ENCODE measurements around the gene MIOX.

DNA sequence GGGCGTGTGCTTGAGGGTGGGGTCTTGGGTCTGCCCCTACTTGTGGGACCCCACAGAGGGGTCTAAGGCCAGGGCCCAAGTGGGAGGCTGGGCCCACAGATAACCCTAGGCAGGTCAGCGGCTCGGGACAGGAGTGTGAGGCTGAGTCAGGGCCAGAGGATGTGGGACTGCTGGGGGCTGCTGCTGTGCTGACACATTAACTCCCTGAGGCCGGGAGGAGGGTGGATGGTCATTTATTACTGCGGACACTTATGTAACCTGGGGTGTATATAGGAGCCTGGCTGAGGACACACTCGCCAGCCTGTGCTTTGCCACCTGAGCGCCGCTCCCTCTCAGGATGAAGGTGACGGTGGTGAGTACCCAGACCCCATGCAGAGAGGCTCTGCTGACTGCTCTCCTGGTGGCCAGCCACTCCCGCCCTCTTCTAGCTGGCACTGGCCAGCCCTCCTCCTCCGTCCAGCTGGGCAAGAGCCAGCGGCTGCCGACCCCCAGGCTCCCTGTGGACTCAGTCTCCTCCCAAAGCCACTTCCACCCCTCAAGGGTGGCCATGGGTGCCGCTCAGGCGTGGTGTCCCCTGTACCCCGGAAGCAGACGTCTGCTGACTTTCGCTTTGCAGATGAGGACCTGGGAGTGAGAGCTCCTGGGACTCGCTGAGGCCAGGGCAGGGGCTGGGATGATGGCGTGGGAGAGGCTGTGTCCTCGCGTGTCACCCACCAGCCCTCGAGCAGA, at the start of gene MIOX:
- TF ChIP-seq ZNF776 (tag by site-specific recombination; IDR thresholded peaks at IDR 0.05; ENCODE audit: borderline replicate concordance) (no peak), ZNF473 (tag by site-specific recombination; IDR thresholded peaks at IDR 0.05) (no peak), ZNF561 (tag by site-specific recombination; IDR thresholded peaks at IDR 0.05; ENCODE audit: borderline replicate concordance) (no peak), ZNF146 (tag by site-specific recombination; IDR thresholded peaks at IDR 0.05) (no peak)
- TF ChIP-seq, protein P1, sequence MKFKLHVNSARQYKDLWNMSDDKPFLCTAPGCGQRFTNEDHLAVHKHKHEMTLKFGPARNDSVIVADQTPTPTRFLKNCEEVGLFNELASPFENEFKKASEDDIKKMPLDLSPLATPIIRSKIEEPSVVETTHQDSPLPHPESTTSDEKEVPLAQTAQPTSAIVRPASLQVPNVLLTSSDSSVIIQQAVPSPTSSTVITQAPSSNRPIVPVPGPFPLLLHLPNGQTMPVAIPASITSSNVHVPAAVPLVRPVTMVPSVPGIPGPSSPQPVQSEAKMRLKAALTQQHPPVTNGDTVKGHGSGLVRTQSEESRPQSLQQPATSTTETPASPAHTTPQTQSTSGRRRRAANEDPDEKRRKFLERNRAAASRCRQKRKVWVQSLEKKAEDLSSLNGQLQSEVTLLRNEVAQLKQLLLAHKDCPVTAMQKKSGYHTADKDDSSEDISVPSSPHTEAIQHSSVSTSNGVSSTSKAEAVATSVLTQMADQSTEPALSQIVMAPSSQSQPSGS (tag by site-specific recombination; IDR thresholded peaks at IDR 0.05; ENCODE audit: low read depth), result no peak
- TF ChIP-seq, protein P2, sequence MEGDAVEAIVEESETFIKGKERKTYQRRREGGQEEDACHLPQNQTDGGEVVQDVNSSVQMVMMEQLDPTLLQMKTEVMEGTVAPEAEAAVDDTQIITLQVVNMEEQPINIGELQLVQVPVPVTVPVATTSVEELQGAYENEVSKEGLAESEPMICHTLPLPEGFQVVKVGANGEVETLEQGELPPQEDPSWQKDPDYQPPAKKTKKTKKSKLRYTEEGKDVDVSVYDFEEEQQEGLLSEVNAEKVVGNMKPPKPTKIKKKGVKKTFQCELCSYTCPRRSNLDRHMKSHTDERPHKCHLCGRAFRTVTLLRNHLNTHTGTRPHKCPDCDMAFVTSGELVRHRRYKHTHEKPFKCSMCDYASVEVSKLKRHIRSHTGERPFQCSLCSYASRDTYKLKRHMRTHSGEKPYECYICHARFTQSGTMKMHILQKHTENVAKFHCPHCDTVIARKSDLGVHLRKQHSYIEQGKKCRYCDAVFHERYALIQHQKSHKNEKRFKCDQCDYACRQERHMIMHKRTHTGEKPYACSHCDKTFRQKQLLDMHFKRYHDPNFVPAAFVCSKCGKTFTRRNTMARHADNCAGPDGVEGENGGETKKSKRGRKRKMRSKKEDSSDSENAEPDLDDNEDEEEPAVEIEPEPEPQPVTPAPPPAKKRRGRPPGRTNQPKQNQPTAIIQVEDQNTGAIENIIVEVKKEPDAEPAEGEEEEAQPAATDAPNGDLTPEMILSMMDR (tag by site-specific recombination; IDR thresholded peaks at IDR 0.05), result no peak
- TF ChIP-seq, protein P3, sequence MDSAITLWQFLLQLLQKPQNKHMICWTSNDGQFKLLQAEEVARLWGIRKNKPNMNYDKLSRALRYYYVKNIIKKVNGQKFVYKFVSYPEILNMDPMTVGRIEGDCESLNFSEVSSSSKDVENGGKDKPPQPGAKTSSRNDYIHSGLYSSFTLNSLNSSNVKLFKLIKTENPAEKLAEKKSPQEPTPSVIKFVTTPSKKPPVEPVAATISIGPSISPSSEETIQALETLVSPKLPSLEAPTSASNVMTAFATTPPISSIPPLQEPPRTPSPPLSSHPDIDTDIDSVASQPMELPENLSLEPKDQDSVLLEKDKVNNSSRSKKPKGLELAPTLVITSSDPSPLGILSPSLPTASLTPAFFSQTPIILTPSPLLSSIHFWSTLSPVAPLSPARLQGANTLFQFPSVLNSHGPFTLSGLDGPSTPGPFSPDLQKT (IDR thresholded peaks at IDR 0.05; ENCODE audit: borderline replicate concordance, low read depth, low read length), result no peak
- TF ChIP-seq, protein P4, sequence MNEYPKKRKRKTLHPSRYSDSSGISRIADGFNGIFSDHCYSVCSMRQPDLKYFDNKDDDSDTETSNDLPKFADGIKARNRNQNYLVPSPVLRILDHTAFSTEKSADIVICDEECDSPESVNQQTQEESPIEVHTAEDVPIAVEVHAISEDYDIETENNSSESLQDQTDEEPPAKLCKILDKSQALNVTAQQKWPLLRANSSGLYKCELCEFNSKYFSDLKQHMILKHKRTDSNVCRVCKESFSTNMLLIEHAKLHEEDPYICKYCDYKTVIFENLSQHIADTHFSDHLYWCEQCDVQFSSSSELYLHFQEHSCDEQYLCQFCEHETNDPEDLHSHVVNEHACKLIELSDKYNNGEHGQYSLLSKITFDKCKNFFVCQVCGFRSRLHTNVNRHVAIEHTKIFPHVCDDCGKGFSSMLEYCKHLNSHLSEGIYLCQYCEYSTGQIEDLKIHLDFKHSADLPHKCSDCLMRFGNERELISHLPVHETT (tag by site-specific recombination; IDR thresholded peaks at IDR 0.05), result no peak

All from HEK293 (cell line).